Esophagus (tissue), 2 donors: ENCODE results near the gene KCNK6. TPM values are rescaled to one million over a fixed set of nuclear protein-coding genes. Genes with fewer than 3 reads are reported as not detected.

Source experiments
- H3K27ac ChIP-seq, 2 donors: one replicate each; pipeline ENCODE4 v1.5.1; 2013; ENCODE audit warnings: low read depth in 2 of 2, mild to moderate bottlenecking in 2 of 2, inconsistent platforms in 1 of 2, low read length in 1 of 2, moderate library complexity in 1 of 2
- H3K27me3 ChIP-seq, 2 donors: one replicate each; pipeline ENCODE4 v1.6.1; 2013; ENCODE audit warnings: low read length in 2 of 2, control low read depth in 1 of 2, mild to moderate bottlenecking in 1 of 2; ENCODE audit not compliant: insufficient read depth in 2 of 2, control insufficient read depth in 1 of 2
- H3K36me3 ChIP-seq, 2 donors: one replicate each; pipeline ENCODE4 v1.6.1; 2013; ENCODE audit warnings: low read length in 1 of 2; ENCODE audit not compliant: control insufficient read depth in 2 of 2, insufficient read depth in 2 of 2
- H3K4me1 ChIP-seq, 2 donors: one replicate each; pipeline ENCODE4 v1.6.1; 2013; ENCODE audit warnings: low read length in 1 of 2; ENCODE audit not compliant: control insufficient read depth in 2 of 2, insufficient read depth in 2 of 2
- H3K4me3 ChIP-seq, 2 donors: one replicate each; pipeline ENCODE4 v1.5.1; 2013; ENCODE audit warnings: low read length in 2 of 2, mild to moderate bottlenecking in 2 of 2, low read depth in 1 of 2, moderate library complexity in 1 of 2
- H3K9me3 ChIP-seq, 2 donors: one replicate each; pipeline ENCODE4 v1.6.1; 2013; ENCODE audit warnings: mild to moderate bottlenecking in 2 of 2, low read depth in 1 of 2, low read length in 1 of 2, moderate library complexity in 1 of 2; ENCODE audit not compliant: control insufficient read depth in 2 of 2, insufficient read depth in 1 of 2
- WGBS, 2 donors: extraction: QIAGEN DNeasy Blood & Tissue Kit; methylation state at CpG; one replicate each; pipeline ENCODE4 v1.1.7; 2013; 5-methylcytosine and 5-hydroxymethylcytosine counted together
- polyA plus RNA-seq, 2 donors: library from polyadenylated mRNA; stranded (reverse); fragments of 200-250 nt; gene quantifications; one replicate each; pipeline ENCODE4 v1.2.3, GENCODE V29; 2013
- donor health status: healthy with polysubstance abuse.
- donor health status: Bipolar disorder and iron deficiency.

Gene KCNK6
- 10 to 100 TPM; 19.5 to 30.2 TPM for polyA plus RNA-seq

DNA sequence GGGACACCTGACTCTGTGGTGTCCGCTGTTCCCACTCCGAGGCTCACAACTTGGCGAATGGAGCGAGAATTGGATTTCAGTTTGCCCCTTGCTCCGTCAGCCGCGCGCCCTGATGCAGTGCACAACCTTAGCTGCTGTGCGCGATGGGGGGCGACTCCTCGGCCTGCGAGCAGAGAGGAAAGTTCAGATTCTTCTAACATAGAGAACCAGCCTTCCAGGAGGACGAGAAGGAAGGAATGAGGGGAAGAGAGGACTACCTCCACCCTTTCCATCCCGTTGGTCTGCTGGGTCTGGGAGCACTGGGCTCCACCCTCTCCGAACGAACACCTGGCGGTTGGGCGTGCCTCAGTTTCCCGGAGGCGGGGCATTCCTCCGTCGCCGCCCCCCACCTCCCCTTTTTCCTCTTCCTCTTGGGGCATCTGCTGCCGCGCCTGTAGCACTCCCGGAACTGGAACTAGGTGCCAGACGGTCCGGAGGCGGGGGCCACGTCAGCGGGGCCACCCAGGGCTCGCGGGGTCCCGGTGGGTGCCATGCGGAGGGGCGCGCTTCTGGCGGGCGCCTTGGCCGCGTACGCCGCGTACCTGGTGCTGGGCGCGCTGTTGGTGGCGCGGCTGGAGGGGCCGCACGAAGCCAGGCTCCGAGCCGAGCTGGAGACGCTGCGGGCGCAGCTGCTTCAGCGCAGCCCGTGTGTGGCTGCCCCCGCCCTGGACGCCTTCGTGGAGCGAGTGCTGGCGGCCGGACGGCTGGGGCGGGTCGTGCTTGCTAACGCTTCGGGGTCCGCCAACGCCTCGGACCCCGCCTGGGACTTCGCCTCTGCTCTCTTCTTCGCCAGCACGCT is at the start of gene KCNK6:
Gene KCNK6 (plus strand): TSS at position 425 of the 838 bp plus-strand sequence. CDS start 106 bp downstream, at position 531.
- no peaks in the 10 kb centered on the region for H3K9me3 ChIP-seq
- 3 to 5% methylated on average over 66 to 76 of the region's 76 CpGs for WGBS, 2 donors
- H3K4me1 ChIP-seq = peaks cover 2 to 16% of the 10 kb centered on the region in 2 donors
- H3K4me3 ChIP-seq = peak within 1 kb of the TSS; percentile 71 to 72
- peak within 1 kb of the TSS; percentile 83 to 93 for H3K27ac ChIP-seq
- H3K27me3 ChIP-seq = no peaks in the 10 kb centered on the region
- H3K36me3 ChIP-seq = peaks cover 0 to 4% of the 10 kb centered on the region in 2 donors

DNA sequence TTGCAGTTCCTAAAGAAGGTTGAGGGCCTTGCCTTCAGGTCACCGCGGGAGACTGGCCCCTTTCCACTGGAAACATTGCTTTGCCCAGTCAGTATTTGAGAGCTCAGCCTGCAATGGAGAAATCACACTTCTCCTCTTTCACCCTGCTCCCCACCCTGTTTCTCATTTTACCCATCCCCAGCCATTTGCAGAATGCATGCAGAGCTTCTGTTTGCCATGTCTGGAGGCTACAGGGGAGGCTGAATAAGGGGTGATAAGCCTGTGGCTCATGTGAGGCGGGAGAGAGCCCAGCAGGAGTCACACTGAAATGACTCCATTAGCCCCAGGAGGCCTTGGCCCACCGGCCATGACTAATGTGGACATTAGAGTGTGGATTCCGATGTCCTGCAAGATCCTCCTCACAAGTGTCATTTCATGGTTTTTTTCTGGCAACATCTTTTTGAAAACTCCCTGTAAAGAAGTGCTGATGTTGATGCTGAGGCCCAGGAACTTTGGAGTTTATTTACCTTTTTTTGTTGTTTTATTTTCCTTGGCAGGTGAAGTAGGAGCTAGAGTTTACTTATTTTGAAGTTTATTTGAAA is 49.0 kb upstream of the KCNK6 start:
- H3K27ac ChIP-seq = no peak overlapping the region
- no peak overlapping the region for H3K4me3 ChIP-seq
- H3K9me3 ChIP-seq = no peaks in the 10 kb centered on the region
- no peaks in the 10 kb centered on the region for H3K36me3 ChIP-seq
- H3K4me1 ChIP-seq = peaks cover 2 to 7% of the 10 kb centered on the region in 2 donors
- H3K27me3 ChIP-seq = no peaks in the 10 kb centered on the region
- WGBS, 2 donors = 81 to 84% methylated on average over 5 of the region's 5 CpGs

DNA sequence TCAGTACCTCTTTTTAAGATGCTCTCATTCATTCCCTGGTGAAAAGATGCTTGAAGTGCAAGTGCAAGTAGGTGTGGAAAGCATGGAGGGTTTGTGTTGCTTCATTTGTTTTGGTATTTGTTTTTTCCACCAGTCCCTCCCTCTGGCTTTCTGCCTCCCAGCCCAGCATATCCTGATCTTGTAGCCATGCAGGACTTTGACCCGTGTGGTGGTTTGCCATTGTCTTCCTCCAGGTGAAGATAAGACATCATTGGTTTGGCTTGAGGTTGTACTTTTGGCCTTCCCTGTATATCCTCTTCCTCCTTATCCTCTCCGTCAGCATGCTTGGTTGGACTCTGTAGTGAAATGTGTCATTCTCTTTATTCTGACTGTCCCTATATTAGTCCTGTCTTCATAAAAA is 46.1 kb upstream of the KCNK6 start:
- 68 to 71% methylated on average over 2 of the region's 2 CpGs for WGBS, 2 donors
- H3K4me1 ChIP-seq = peaks cover 0 to 6% of the 10 kb centered on the region in 2 donors
- no peaks in the 10 kb centered on the region for H3K27me3 ChIP-seq
- no peaks in the 10 kb centered on the region for H3K36me3 ChIP-seq
- H3K4me3 ChIP-seq = no peak overlapping the region
- H3K9me3 ChIP-seq = no peaks in the 10 kb centered on the region
- no peak overlapping the region for H3K27ac ChIP-seq

DNA sequence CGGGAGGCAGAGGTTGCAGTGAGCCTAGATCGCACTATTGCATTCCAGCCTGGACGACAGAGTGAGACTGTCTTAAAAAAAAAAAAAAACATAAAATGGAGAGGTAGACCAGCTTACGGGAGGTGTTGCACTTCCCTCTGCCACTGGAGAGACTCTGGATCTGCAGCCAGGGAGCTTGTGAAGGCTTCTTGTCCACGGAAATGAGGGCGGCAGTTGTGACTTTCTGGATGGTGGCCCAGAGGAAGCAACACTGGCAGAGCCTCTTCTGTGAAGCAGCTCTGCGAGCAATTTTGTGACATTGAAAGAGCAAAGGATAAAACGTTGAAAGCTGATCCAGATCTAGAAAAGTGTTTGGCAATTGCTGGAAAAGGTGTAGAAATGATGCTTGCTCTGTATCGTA is 44.9 kb upstream of the KCNK6 start:
- Histone ChIP-seq H3K9me3 (no peaks in the 10 kb centered on the region), H3K27ac (peak overlapping the region; percentile 37 to 42), H3K36me3 (no peaks in the 10 kb centered on the region), H3K27me3 (no peaks in the 10 kb centered on the region), H3K4me3 (no peak overlapping the region), H3K4me1 (peaks cover 0 to 7% of the 10 kb centered on the region in 2 donors)
- 42 to 49% methylated on average over 9 of the region's 9 CpGs for WGBS, 2 donors

DNA sequence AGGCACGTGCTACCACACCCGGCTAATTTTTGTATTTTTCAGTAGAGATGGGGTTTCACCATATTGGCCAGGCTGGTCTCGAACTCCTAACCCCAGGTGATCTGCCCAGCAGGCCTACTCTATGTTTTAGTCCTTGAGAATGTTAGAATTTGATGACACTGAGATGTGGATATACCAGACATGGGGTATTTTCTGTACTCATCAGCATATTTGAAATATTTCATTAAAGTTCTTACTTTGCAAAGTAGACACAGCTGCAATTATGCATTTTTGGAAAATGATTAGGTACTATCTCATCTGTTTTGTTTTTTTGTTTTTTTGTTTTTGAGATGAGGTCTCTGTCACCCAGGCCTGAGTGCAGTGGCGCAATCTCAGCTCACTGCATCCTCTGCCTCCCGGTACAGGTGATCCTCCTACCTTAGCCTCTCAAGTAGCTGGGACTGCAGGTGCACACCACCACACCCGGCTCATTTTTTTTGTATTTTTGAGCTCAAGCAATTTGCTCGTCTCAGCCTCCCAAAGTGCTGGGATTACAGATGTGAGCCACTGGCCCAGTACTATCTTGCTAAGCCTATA is 42.6 kb upstream of the KCNK6 start:
- Histone ChIP-seq H3K27me3 (no peaks in the 10 kb centered on the region), H3K4me1 (peaks cover 0 to 10% of the 10 kb centered on the region in 2 donors), H3K36me3 (no peaks in the 10 kb centered on the region), H3K4me3 (no peak overlapping the region), H3K27ac (peak overlapping the region; percentile 73 to 77), H3K9me3 (no peaks in the 10 kb centered on the region)
- WGBS, 2 donors = 86 to 91% methylated on average over 7 of the region's 7 CpGs

DNA sequence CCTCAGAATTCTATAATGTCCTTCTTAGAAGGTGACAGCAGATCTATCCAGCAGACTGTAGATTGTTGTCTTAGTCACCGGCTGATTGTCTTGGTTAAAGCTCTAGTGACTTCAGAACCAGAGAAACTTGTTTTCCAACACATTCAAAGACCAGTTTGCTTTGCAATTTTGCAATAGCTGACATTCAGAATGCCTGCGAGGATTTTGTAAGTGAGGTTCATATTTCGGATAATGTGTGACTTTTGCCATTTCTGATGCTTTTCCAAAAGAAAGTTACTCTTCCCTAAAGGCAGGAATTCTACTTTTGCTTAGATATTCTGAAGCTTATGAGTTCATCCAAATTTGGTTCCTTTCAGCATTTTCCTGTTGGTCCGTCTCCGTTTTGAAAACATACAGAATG is 42.1 kb upstream of the KCNK6 start:
- Histone ChIP-seq H3K27me3 (no peaks in the 10 kb centered on the region), H3K36me3 (no peaks in the 10 kb centered on the region), H3K4me3 (no peak overlapping the region), H3K4me1 (peaks cover 0 to 10% of the 10 kb centered on the region in 2 donors), H3K27ac (peak overlapping the region in 1 of 2 donors; percentile 77), H3K9me3 (no peaks in the 10 kb centered on the region)
- WGBS, 2 donors = 29 to 30% methylated on average over 5 of the region's 5 CpGs

DNA sequence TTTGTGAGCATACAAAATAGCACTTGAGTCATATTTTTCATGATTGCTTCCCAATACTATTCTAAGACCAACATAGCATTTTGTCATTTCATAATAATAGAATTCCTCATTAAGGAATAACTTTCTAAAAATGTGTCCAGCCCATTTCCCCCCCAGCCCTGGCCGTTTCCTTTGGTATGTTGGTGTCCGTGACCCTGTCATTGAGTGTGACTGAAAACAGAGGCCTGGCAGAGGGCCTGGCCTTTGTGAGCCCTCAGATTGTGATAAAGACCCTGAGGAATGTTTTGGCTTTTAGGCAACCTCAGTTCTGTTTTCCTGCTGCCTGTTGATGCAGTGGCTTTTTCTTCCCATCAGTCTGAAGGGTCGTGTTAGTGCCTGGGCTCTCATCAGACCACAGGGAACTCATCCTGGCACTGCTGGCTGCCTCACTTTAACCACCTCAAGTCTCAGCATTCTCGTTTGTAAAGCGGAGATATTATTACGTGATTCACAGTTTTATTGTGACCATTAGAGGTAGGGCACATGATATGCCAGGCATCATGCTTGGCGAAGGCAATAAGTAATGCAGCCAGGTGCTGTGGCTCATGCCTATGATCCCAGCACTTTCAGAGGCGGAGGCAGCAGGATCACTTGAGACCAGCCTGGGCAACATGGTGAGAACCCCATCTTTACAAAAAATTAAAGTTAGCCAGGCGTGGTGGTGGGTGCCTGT is 41.5 kb upstream of the KCNK6 start:
- no peaks in the 10 kb centered on the region for H3K27me3 ChIP-seq
- peaks cover 0 to 10% of the 10 kb centered on the region in 2 donors for H3K4me1 ChIP-seq

DNA sequence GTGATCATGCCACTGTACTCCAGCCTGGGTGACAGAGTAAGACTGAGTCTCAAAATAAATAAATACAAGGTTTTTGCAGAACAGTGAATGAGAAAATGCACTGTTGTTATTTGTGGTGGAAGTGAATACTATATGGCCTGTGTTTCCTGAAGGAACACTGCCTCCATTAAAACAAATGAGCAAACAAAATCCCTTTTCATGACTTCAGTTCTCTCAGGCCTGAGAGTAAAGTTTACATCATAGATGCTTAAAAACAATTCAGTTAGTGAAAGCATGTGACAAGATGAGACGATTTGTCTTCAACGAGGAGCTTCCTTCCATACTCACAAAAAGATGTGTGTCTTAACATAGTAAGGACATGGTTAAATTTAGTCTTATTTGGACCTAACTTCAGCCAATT is 40.9 kb upstream of the KCNK6 start:
- Histone ChIP-seq H3K27ac (peak overlapping the region; percentile 77 to 91), H3K9me3 (no peaks in the 10 kb centered on the region), H3K36me3 (no peaks in the 10 kb centered on the region), H3K4me1 (peaks cover 0 to 14% of the 10 kb centered on the region in 2 donors), H3K4me3 (no peak overlapping the region), H3K27me3 (no peaks in the 10 kb centered on the region)
- WGBS, 2 donors = 52 to 63% methylated on average over 2 of the region's 2 CpGs

More for the DNA sequence above, 41.5 kb upstream of the KCNK6 start:
- H3K36me3 ChIP-seq = no peaks in the 10 kb centered on the region
- peak overlapping the region; percentile 77 to 91 for H3K27ac ChIP-seq
- 48 to 54% methylated on average over 9 of the region's 9 CpGs for WGBS, 2 donors
- no peak overlapping the region for H3K4me3 ChIP-seq
- H3K9me3 ChIP-seq = no peaks in the 10 kb centered on the region
